ENCODE results near the gene HEMK1. TPM values are rescaled to one million over a fixed set of nuclear protein-coding genes. Genes with fewer than 3 reads are reported as not detected.

The HEMK1 gene
- polyA plus RNA-seq, 2 of the 4 experiments (the other 2 are of a cell fraction): 4.3 to 4.7 TPM

DNA sequence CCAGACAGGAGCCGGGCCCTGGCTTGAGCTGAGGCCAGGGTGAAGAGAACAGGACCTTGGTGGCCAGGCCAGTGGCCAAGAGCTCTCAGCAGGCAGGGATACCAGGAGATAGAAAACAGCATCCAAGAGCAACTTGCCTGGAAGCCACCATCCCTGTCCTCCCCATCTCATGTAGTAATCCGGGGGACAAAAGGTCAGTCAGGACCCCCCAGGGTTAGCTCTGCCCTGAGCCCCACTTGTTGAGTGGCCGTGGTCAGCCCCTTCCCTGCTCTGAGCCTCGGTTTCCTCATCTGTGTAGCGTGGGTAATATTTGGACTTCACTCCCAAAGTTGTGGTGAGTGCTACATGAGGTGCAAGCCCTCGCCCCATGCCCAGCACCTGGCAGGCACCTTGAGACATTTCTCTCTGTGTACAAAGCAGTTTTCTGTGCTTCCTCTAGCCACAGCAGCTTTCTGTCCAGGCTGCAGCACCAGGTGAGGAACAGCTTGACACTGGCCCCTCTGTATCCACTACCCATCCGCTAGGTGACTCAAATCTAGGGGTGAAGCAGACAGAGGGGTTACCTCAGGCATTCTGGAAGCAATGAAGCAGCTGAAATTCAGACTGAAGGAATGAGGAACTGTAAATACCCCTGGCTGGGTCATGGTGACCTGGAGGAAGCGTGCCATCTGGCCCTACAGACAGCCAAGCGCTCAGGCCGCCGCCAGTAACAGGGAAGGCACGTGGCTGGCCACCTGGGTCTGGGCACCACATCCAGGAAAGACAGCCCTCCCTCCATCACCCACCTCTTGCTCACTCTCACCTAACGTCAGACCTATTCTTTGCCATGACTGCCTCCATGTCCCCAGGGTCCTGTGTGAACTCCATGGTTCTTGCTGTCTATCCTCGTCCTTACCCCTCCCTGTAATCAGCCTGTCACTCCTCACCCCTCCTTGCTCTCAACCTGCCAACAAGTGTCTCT is 35.6 kb downstream of the HEMK1 start:
- H3K4me1 ChIP-seq: peaks cover 43% of the 10 kb centered on the region
- ChIA-PET POLR2A (interaction anchor here (1.7 kb wide), 1 partner anchor 36 kb away, joined by 5 read pairs; the partner anchor contains the start of gene HEMK1), CTCF (interaction anchor here (9.1 to 18.5 kb wide), 2 partner anchors 9 to 32 kb away, joined by 107 to 375 read pairs; partner anchors contain the start of genes C3orf18, CISH and HEMK1)
- WGBS (ENCODE audit: missing lambda C conversion rate): 79% methylated on average over 12 of the region's 14 CpGs
- ATAC-seq (no peak), DNase-seq (ENCODE audit: low read depth in 1 of 2, low spot score in 1 of 2) (no peak), FAIRE-seq (no peak)
- no peaks in the 10 kb centered on the region for H3K9me3 ChIP-seq
- peak overlapping the region; percentile 52; the same call in 1 of the 3 replicates for H3K4me2 ChIP-seq
- no peak for TF ChIP-seq POLR2AphosphoS2 (conservative IDR thresholded peaks at IDR 0.05; ENCODE audit: low read length)
- no peak for TF ChIP-seq RAD21 (conservative IDR thresholded peaks at IDR 0.05 in 1 of 2, IDR thresholded peaks at IDR 0.05 in 1 of 2)
- TF ChIP-seq JUN (IDR thresholded peaks at IDR 0.05): no peak
- no peak overlapping the region for H3K4me3 ChIP-seq
- peak overlapping the region; percentile 30 to 68; a peak in 4 of 6 replicates for H3K27ac ChIP-seq

DNA sequence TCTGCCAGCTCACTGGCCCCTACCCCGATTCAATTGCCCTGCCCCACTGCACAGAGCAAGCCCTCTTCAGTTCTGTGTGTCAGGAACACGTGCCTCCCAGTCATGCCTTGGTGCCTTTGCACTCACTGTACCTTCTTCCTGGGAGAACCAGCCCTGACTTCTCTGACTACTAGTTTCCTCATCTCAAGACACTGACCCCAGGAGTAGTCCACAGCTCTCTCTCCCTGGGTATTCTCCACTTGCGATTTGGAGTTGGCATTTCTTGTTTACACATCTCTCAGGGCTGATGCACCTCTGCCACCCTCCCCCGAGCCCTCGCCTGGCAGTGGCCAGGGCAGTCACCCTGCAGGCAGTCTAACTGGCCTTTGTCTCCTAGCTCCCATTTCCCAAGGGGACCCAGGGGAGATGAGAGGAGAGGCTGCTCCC is 36.6 kb downstream of the HEMK1 start:
- WGBS (ENCODE audit: missing lambda C conversion rate): 34% methylated on average over 5 of the region's 5 CpGs
- TF ChIP-seq, protein P1, sequence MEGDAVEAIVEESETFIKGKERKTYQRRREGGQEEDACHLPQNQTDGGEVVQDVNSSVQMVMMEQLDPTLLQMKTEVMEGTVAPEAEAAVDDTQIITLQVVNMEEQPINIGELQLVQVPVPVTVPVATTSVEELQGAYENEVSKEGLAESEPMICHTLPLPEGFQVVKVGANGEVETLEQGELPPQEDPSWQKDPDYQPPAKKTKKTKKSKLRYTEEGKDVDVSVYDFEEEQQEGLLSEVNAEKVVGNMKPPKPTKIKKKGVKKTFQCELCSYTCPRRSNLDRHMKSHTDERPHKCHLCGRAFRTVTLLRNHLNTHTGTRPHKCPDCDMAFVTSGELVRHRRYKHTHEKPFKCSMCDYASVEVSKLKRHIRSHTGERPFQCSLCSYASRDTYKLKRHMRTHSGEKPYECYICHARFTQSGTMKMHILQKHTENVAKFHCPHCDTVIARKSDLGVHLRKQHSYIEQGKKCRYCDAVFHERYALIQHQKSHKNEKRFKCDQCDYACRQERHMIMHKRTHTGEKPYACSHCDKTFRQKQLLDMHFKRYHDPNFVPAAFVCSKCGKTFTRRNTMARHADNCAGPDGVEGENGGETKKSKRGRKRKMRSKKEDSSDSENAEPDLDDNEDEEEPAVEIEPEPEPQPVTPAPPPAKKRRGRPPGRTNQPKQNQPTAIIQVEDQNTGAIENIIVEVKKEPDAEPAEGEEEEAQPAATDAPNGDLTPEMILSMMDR (IDR thresholded peaks at IDR 0.05): no peak
- TF ChIP-seq ZC3H11A (IDR thresholded peaks at IDR 0.05) (no peak), TFCP2L1 (CRISPR knock-in tag; IDR thresholded peaks at IDR 0.05) (no peak), HOXA7 (CRISPR knock-in tag; IDR thresholded peaks at IDR 0.05) (no peak), RCOR1 (IDR thresholded peaks at IDR 0.05; ENCODE audit: low read depth, low read length) (no peak), CEBPB (IDR thresholded peaks at IDR 0.05) (no peak), GATA3 (IDR thresholded peaks at IDR 0.05; ENCODE audit: borderline replicate concordance) (no peak), FOSB (CRISPR knock-in tag; IDR thresholded peaks at IDR 0.05) (no peak), EP300 (IDR thresholded peaks at IDR 0.05) (no peak), MYC (IDR thresholded peaks at IDR 0.05; ENCODE audit: borderline replicate concordance, low read length) (no peak), RFX5 (IDR thresholded peaks at IDR 0.05) (no peak)
- TF ChIP-seq, protein P2, sequence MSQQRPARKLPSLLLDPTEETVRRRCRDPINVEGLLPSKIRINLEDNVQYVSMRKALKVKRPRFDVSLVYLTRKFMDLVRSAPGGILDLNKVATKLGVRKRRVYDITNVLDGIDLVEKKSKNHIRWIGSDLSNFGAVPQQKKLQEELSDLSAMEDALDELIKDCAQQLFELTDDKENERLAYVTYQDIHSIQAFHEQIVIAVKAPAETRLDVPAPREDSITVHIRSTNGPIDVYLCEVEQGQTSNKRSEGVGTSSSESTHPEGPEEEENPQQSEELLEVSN (IDR thresholded peaks at IDR 0.05; ENCODE audit: borderline replicate concordance, low read depth): no peak
- TF ChIP-seq, protein P3, sequence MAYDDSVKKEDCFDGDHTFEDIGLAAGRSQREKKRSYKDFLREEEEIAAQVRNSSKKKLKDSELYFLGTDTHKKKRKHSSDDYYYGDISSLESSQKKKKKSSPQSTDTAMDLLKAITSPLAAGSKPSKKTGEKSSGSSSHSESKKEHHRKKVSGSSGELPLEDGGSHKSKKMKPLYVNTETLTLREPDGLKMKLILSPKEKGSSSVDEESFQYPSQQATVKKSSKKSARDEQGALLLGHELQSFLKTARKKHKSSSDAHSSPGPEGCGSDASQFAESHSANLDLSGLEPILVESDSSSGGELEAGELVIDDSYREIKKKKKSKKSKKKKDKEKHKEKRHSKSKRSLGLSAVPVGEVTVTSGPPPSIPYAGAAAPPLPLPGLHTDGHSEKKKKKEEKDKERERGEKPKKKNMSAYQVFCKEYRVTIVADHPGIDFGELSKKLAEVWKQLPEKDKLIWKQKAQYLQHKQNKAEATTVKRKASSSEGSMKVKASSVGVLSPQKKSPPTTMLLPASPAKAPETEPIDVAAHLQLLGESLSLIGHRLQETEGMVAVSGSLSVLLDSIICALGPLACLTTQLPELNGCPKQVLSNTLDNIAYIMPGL (CRISPR knock-in tag; IDR thresholded peaks at IDR 0.05; ENCODE audit: borderline replicate concordance): no peak
- TF ChIP-seq, protein P4, sequence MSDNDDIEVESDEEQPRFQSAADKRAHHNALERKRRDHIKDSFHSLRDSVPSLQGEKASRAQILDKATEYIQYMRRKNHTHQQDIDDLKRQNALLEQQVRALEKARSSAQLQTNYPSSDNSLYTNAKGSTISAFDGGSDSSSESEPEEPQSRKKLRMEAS (IDR thresholded peaks at IDR 0.05): no peak
- Histone ChIP-seq H3K9me3 (no peaks in the 10 kb centered on the region), H3K27ac (peak overlapping the region; percentile 30 to 68; a peak in 4 of 6 replicates), H3K4me1 (peaks cover 35% of the 10 kb centered on the region), H3K4me3 (no peak overlapping the region), H3K4me2 (peak overlapping the region; percentile 52)
- no peak for DNase-seq (ENCODE audit: low read depth in 1 of 2, low spot score in 1 of 2)
- FAIRE-seq: no peak
- ChIA-PET POLR2A (interaction anchor here (1.7 kb wide), 1 partner anchor 37 kb away, joined by 5 read pairs; the partner anchor contains the start of gene HEMK1), CTCF (interaction anchor here (9.1 to 18.5 kb wide), 2 partner anchors 8 to 33 kb away, joined by 107 to 375 read pairs; partner anchors contain the start of genes C3orf18, CISH and HEMK1)
- ATAC-seq: no peak
